H1 (cell line): ENCODE results near the gene SNX6. TPM values are rescaled to one million over a fixed set of nuclear protein-coding genes. Genes with fewer than 3 reads are reported as not detected.
"Not testable (repeated sequence)": the region's sequence is repeated elsewhere in the genome, so short reads cannot be mapped to it uniquely, and the experiment has no call there.

Experiments used
- CTCF ChIA-PET: fragments of 300-600 bp; sonication (Branson Sonifier 250); formaldehyde crosslinking; loops from one replicate; lab custom pipeline; 2021; ENCODE audit not compliant: partially characterized antibody; lab: Charles Lee
- POLR2A ChIA-PET: fragments of 300-600 bp; sonication (Branson Sonifier 250); formaldehyde crosslinking; loops from one replicate; lab custom pipeline; 2021; ENCODE audit warnings: inconsistent platforms; ENCODE audit not compliant: partially characterized antibody; lab: Charles Lee
- DNase-seq, 2 experiments: peaks; one replicate each; pipeline versions ENCODE4 v3.0.0 to v3.0.0-alpha.2; 2010 to 2022; ENCODE audit warnings: low spot score in 2 of 2, low read depth in 1 of 2, mixed read lengths in 1 of 2
- FAIRE-seq: peaks from 2 replicates; lab custom pipeline; 2011; peaks lifted over from hg19 to GRCh38; lab: Jason Lieb, UNC
- H2AFZ ChIP-seq: 2 replicates; pipeline ENCODE4 v1.8.1; 2012; ENCODE audit warnings: low read length, inconsistent platforms
- H2AK5ac ChIP-seq: 2 replicates; pipeline ENCODE4 v1.6.1; 2013; ENCODE audit warnings: low read depth, low read length
- H2BK120ac ChIP-seq: replicated peaks from 2 replicates; pipeline ENCODE3; 2013; ENCODE audit warnings: low read depth, low read length, inconsistent platforms
- H2BK12ac ChIP-seq: 2 replicates; pipeline ENCODE4 v1.6.1; 2013; ENCODE audit warnings: low read depth, low read length
- H2BK15ac ChIP-seq: 2 replicates; pipeline ENCODE4 v1.6.1; 2013; ENCODE audit warnings: low read length
- H2BK20ac ChIP-seq: 2 replicates; pipeline ENCODE4 v1.6.1; 2013; ENCODE audit warnings: low read length
- H2BK5ac ChIP-seq: 2 replicates; pipeline ENCODE4 v1.6.1; 2013; ENCODE audit warnings: low read depth, low read length
- H3K14ac ChIP-seq: 2 replicates; pipeline ENCODE4 v1.6.1; 2013; ENCODE audit warnings: inconsistent platforms; ENCODE audit not compliant: insufficient read length
- H3K18ac ChIP-seq: 2 replicates; pipeline ENCODE4 v1.6.1; 2013; ENCODE audit warnings: low read length; ENCODE audit errors: extremely low read depth
- H3K23ac ChIP-seq: 2 replicates; pipeline ENCODE4 v1.6.1; 2013; ENCODE audit warnings: inconsistent platforms; ENCODE audit not compliant: insufficient read length
- H3K23me2 ChIP-seq: 2 replicates; pipeline ENCODE4 v1.6.1; 2013; ENCODE audit warnings: low read depth, low read length
- H3K27ac ChIP-seq: 2 replicates; pipeline ENCODE4 v1.6.1; 2011; ENCODE audit warnings: low read depth, low read length, inconsistent platforms
- H3K27me3 ChIP-seq, 4 experiments: replicated peaks in 1 of 4; 1 replicate in 1 of 4; 2 replicates in 3 of 4; pipeline versions ENCODE4 v1.6.1 to v1.8.1; 2011 to 2013; ENCODE audit warnings: low read length in 3 of 4, mild to moderate bottlenecking in 3 of 4, inconsistent platforms in 2 of 4, mixed read lengths in 2 of 4, moderate library complexity in 1 of 4; ENCODE audit not compliant: control insufficient read depth in 3 of 4, insufficient read depth in 3 of 4; ENCODE audit errors: extremely low read depth in 1 of 4
- H3K36me3 ChIP-seq, 4 experiments: 2 replicates each; pipeline versions ENCODE4 v1.6.1 to v1.8.1; 2011 to 2013; ENCODE audit warnings: mild to moderate bottlenecking in 4 of 4, low read length in 3 of 4, moderate library complexity in 2 of 4, control low read depth in 1 of 4, inconsistent platforms in 1 of 4; ENCODE audit not compliant: insufficient read depth in 4 of 4, control insufficient read depth in 2 of 4
- H3K4ac ChIP-seq: replicated peaks from 2 replicates; pipeline ENCODE3; 2013; ENCODE audit warnings: low read length, low read depth, mixed read lengths, inconsistent platforms; ENCODE audit not compliant: insufficient read length
- H3K4me1 ChIP-seq, 4 experiments: replicated peaks in 1 of 4; 1 replicate in 1 of 4; 2 replicates in 3 of 4; pipeline versions ENCODE4 v1.6.1 to v1.8.1; 2011 to 2013; ENCODE audit warnings: low read length in 3 of 4, inconsistent platforms in 2 of 4, mixed read lengths in 1 of 4; ENCODE audit not compliant: insufficient read depth in 4 of 4, control insufficient read depth in 3 of 4
- H3K4me2 ChIP-seq, 2 experiments: 2 replicates each; pipeline versions ENCODE4 v1.6.1 to v1.8.1; 2011 to 2013; ENCODE audit warnings: low read depth in 2 of 2, low read length in 2 of 2, control low read depth in 1 of 2, inconsistent platforms in 1 of 2, mild to moderate bottlenecking in 1 of 2; ENCODE audit not compliant: insufficient read depth in 1 of 2
- H3K4me3 ChIP-seq, 4 experiments: fragments of 200-600, 300-600 bp in 1 of 4; sonication (generic), shearing (Covaris generic), sonication (Bioruptor Twin) in 1 of 4; 2 replicates each; pipeline versions ENCODE4 v1.5.1 to v1.8.1; 2011 to 2016; ENCODE audit warnings: low read length in 4 of 4, low read depth in 3 of 4, control low read depth in 2 of 4, inconsistent platforms in 2 of 4, mild to moderate bottlenecking in 2 of 4, mixed read lengths in 1 of 4, moderate library complexity in 1 of 4; ENCODE audit not compliant: insufficient read depth in 2 of 4; ENCODE audit errors: extremely low read depth in 1 of 4
- H3K56ac ChIP-seq: replicated peaks from 2 replicates; pipeline ENCODE3; 2013; ENCODE audit warnings: low read depth, mild to moderate bottlenecking, mixed read lengths, low read length, inconsistent platforms; ENCODE audit not compliant: insufficient read length
- H3K79me1 ChIP-seq: 2 replicates; pipeline ENCODE4 v1.6.1; 2013; ENCODE audit warnings: low read depth, low read length, control low read depth
- H3K79me2 ChIP-seq, 2 experiments: 2 replicates each; pipeline versions ENCODE4 v1.6.1 to v1.8.1; 2012 to 2013; ENCODE audit warnings: low read length in 2 of 2, mild to moderate bottlenecking in 2 of 2, inconsistent platforms in 1 of 2; ENCODE audit not compliant: insufficient read depth in 2 of 2, control insufficient read depth in 1 of 2
- H3K9ac ChIP-seq, 4 experiments: replicated peaks in 1 of 4; 1 replicate in 1 of 4; 2 replicates in 3 of 4; pipeline versions ENCODE4 v1.6.1 to v1.8.1; 2011 to 2013; ENCODE audit warnings: low read depth in 3 of 4, low read length in 3 of 4, control low read depth in 2 of 4, mild to moderate bottlenecking in 2 of 4, moderate library complexity in 2 of 4, inconsistent platforms in 1 of 4; ENCODE audit errors: extremely low read depth in 1 of 4
- H3K9me3 ChIP-seq, 2 experiments: 2 replicates each; pipeline versions ENCODE4 v1.6.1 to v1.8.1; 2012 to 2013; ENCODE audit warnings: mild to moderate bottlenecking in 2 of 2, moderate library complexity in 2 of 2, control low read depth in 1 of 2, inconsistent platforms in 1 of 2, low read depth in 1 of 2, low read length in 1 of 2, mixed read lengths in 1 of 2; ENCODE audit not compliant: insufficient read depth in 2 of 2
- H4K20me1 ChIP-seq, 2 experiments: replicated peaks in 1 of 2; 2 replicates each; pipeline versions ENCODE3 to v1.8.1; 2011 to 2013; ENCODE audit warnings: inconsistent platforms in 2 of 2, low read length in 2 of 2, mild to moderate bottlenecking in 1 of 2; ENCODE audit not compliant: insufficient read depth in 2 of 2, control insufficient read depth in 1 of 2
- H4K5ac ChIP-seq: 2 replicates; pipeline ENCODE4 v1.6.1; 2013; ENCODE audit warnings: low read length, low read depth, mixed read lengths, inconsistent platforms; ENCODE audit not compliant: insufficient read length
- H4K8ac ChIP-seq: 2 replicates; pipeline ENCODE4 v1.8.0; 2013; ENCODE audit warnings: mild to moderate bottlenecking, moderate library complexity, low read length, inconsistent platforms; ENCODE audit not compliant: insufficient read depth; ENCODE audit errors: extremely low read depth
- H4K91ac ChIP-seq: replicated peaks from 2 replicates; pipeline ENCODE3; 2013; ENCODE audit warnings: low read length, mixed read lengths, inconsistent platforms; ENCODE audit not compliant: insufficient read length
- WGBS, 2 experiments: shearing (Covaris generic) in 1 of 2; methylation state at CpG; one replicate each; pipeline versions ENCODE4 v1.1.6 to v1.1.7; 2013 to 2015; ENCODE audit warnings: low lambda C conversion rate in 2 of 2, mixed read lengths in 2 of 2, inconsistent platforms in 1 of 2, low coverage in 1 of 2, missing lambda C conversion rate in 1 of 2; ENCODE audit not compliant: insufficient replicate concordance in 2 of 2, insufficient coverage in 1 of 2, insufficient read length in 1 of 2; ENCODE audit errors: extremely low coverage in 1 of 2, missing lambda C conversion rate in 1 of 2; 5-methylcytosine and 5-hydroxymethylcytosine counted together
- polyA plus RNA-seq, 7 experiments: library from polyadenylated mRNA; depleted of rRNA in 3 of 7; stranded (reverse) in 5 of 7; unstranded in 2 of 7; fragments of >200 nt in 5 of 7; fragments of 200-250 nt in 2 of 7; gene quantifications; 1 replicate in 5 of 7; 2 replicates in 1 of 7; 4 replicates in 1 of 7; pipeline versions ENCODE4 v1.2.1 to v1.2.3, GENCODE V29; 2011 to 2013; ENCODE audit warnings: missing spikeins in 2 of 7, mixed read lengths in 2 of 7
- total RNA-seq: library from RNA; stranded (reverse); fragmentation: NEBNext Ultra II Directional; extraction: Animal tissue kit (Norgen Biotek cat#: 25700); gene quantifications from 2 replicates; pipeline ENCODE4 v1.2.1, GENCODE V29; 2021

Gene SNX6
- total and polyA plus RNA-seq, 2 of the 8 experiments (the other 6 are each of a cell fraction or from before 2014, with no cell fraction given), result 53.4 to 71.1 TPM

GRCh38 chr14:34540181-34541059 is 89.5 kb downstream of the SNX6 start:
- 0 out of 2 replicates have a peak overlapping the region, but pooled peaks have one; percentile 23 for H2AFZ ChIP-seq
- H3K4me1 ChIP-seq, H2BK120ac ChIP-seq, H3K14ac ChIP-seq, H3K27me3 ChIP-seq, DNase-seq, H3K23me2 ChIP-seq, H4K5ac ChIP-seq, H3K9me3 ChIP-seq, H4K20me1 ChIP-seq, H3K79me1 ChIP-seq, FAIRE-seq, H3K36me3 ChIP-seq, H3K23ac ChIP-seq, H3K56ac ChIP-seq: not testable (repeated sequence)
- H2BK5ac ChIP-seq, result peak overlapping the region; percentile 73; the same call in 1 of the 2 replicates
- H4K91ac ChIP-seq, result peak overlapping the region; percentile 97
- H3K79me2 ChIP-seq, result peaks cover 3 to 24% of the 10 kb centered on the region in 2 experiments; a peak in 2 of 4 replicates
- peak overlapping the region; percentile 61; the same call in 1 of the 2 replicates for H2BK15ac ChIP-seq
- H2BK12ac ChIP-seq, result peak overlapping the region; percentile 99
- H3K4ac ChIP-seq, result peak overlapping the region; percentile 94
- peak overlapping the region; percentile 77; the same call in 1 of the 2 replicates for H3K27ac ChIP-seq
- H3K18ac ChIP-seq, result peak overlapping the region; percentile 42
- peak overlapping the region; percentile 79 to 99 (median 98); a peak in 7 of 8 replicates for H3K4me3 ChIP-seq
- CTCF ChIA-PET, result interaction anchor here (1.2 kb wide), 1 partner anchor 209 kb away, joined by 3 read pairs; no protein-coding TSS in a partner anchor
- peak overlapping the region; percentile 90; the same call in 1 of the 2 replicates for H2BK20ac ChIP-seq
- peak overlapping the region; percentile 98; the same call in 1 of the 2 replicates for H2AK5ac ChIP-seq
- peak overlapping the region; percentile 92 for H4K8ac ChIP-seq
- POLR2A ChIA-PET, result interaction anchor here (0.6 to 1.2 kb wide), 6 partner anchors 12 to 443 kb away, joined by 3 to 5 read pairs (median 3); partner anchors contain the start of gene SRP54
- WGBS, 2 experiments, result 83% methylated on average over 13 of the region's 19 CpGs; no CpG with 5 or more reads in 1 of the 2 experiments
- peak overlapping the region in 2 of 4 experiments; percentile 42 to 54; a peak in 3 of 7 replicates for H3K9ac ChIP-seq
- peak overlapping the region; percentile 26 to 71; a peak in 3 of 4 replicates for H3K4me2 ChIP-seq
